Adrenal gland (tissue), 12 donors: ENCODE data around the gene DNAJC5. TPM values are rescaled to one million over a fixed set of nuclear protein-coding genes. Genes with fewer than 3 reads are reported as not detected.
"Not testable (repeated sequence)": the region's sequence is repeated elsewhere in the genome, so short reads cannot be mapped to it uniquely, and the experiment has no call there.

Experiments used
- DNase-seq, 7 donors: peaks; one replicate each; pipeline ENCODE4 v3.0.0-alpha.2; 2019 to 2020
- H3K27ac ChIP-seq, 5 donors: fragments of 200-600 bp; sonication (generic) in 4 of 5; 1 replicate in 3 of 5; 2 replicates in 2 of 5; pipeline versions ENCODE4 v1.5.1 to v1.8.0; 2016 to 2020; ENCODE audit warnings: mild to moderate bottlenecking in 1 of 5
- H3K27me3 ChIP-seq: fragments of 200-600 bp; 2 replicates; pipeline ENCODE4 v1.8.0; 2021
- H3K36me3 ChIP-seq, 2 donors: fragments of 200-600 bp; replicated peaks in 1 of 2; 1 replicate in 1 of 2; 2 replicates in 1 of 2; pipeline versions ENCODE4 v1.5.1 to v1.8.0; 2018 to 2022
- H3K4me1 ChIP-seq, 2 donors: fragments of 200-600 bp; replicated peaks in 1 of 2; 1 replicate in 1 of 2; 2 replicates in 1 of 2; pipeline versions ENCODE4 v1.5.1 to v1.8.0; 2018 to 2021
- H3K4me3 ChIP-seq, 4 donors: fragments of 200-600 bp; sonication (generic) in 3 of 4; one replicate each; pipeline ENCODE4 v1.5.1; 2016 to 2018
- H3K9me3 ChIP-seq, 3 donors: fragments of 200-600 bp; sonication (generic) in 1 of 3; replicated peaks in 1 of 3; 1 replicate in 2 of 3; 2 replicates in 1 of 3; pipeline versions ENCODE4 v1.5.1 to v1.8.0; 2016 to 2021
- POLR2A ChIP-seq, 2 donors: fragments of 450-650 bp; IDR thresholded peaks; one replicate each; pipeline ENCODE4 v1.6.1; 2017; ENCODE audit warnings: antibody characterized with exemption in 2 of 2, mild to moderate bottlenecking in 2 of 2, moderate library complexity in 1 of 2
- WGBS, 4 donors: extraction: QIAGEN DNeasy Blood & Tissue Kit in 2 of 4; methylation state at CpG; one replicate each; pipeline versions ENCODE4 v1.1.5 to v1.1.7; 2013 to 2017; 5-methylcytosine and 5-hydroxymethylcytosine counted together
- intact Hi-C, 2 donors: fragments of 100-400 bp; cut with DNase I; formaldehyde crosslinking; loops; one replicate each; pipeline versions ENCODE4 v1.14.1 to v1.15.0; 2022 to 2023
- polyA plus RNA-seq, 3 donors: library from polyadenylated mRNA; stranded (reverse); fragments of 200-250 nt in 2 of 3; fragments of 350-450 nt in 1 of 3; fragmentation: Illumina TruSeq in 1 of 3; extraction: RNeasy Lipid Tissue Mini Kit (QIAGEN cat#74804) in 1 of 3; gene quantifications; one replicate each; pipeline ENCODE4 v1.2.3, GENCODE V29; 2013 to 2014
- total RNA-seq, 9 donors: library from RNA; depleted of rRNA in 4 of 9; stranded (reverse); fragments of >200 nt in 4 of 9; fragments of 120-200 nt in 1 of 9; fragmentation: NEBNext Ultra II Directional in 1 of 9; extraction: Animal tissue kit (Norgen Biotek cat#: 25700) in 1 of 9; gene quantifications; one replicate each; pipeline versions ENCODE4 v1.1.0 to v1.2.4, GENCODE V29; 2013 to 2023
- TF ChIP-seq, protein P1 (sequence below), 6 experiments: fragments of 450-650 bp in 4 of 6; fragments of 200-600 bp in 2 of 6; sonication (generic) in 1 of 6; IDR thresholded peaks; 1 replicate in 5 of 6; 2 replicates in 1 of 6; pipeline versions ENCODE4 v1.5.1 to v1.8.0; 2016 to 2021; ENCODE audit warnings: antibody characterized with exemption in 6 of 6, mild to moderate bottlenecking in 2 of 6, moderate library complexity in 1 of 6
- donor health status: healthy with polysubstance abuse.
- donor health status: Bipolar disorder and iron deficiency.
- donor health status: DM: yes; HTN: yes; CAD: no.
- donor health status: DM: no; HTN: no; CAD: no.
- donor health status: DM: no; HTN: no; CAD: no.
- donor health status: DM: yes; HTN: yes; CAD: no.

DNAJC5 gene
- total and polyA plus RNA-seq, 12 donors = 26.5 to 78.0 (median 61.4) TPM

DNA sequence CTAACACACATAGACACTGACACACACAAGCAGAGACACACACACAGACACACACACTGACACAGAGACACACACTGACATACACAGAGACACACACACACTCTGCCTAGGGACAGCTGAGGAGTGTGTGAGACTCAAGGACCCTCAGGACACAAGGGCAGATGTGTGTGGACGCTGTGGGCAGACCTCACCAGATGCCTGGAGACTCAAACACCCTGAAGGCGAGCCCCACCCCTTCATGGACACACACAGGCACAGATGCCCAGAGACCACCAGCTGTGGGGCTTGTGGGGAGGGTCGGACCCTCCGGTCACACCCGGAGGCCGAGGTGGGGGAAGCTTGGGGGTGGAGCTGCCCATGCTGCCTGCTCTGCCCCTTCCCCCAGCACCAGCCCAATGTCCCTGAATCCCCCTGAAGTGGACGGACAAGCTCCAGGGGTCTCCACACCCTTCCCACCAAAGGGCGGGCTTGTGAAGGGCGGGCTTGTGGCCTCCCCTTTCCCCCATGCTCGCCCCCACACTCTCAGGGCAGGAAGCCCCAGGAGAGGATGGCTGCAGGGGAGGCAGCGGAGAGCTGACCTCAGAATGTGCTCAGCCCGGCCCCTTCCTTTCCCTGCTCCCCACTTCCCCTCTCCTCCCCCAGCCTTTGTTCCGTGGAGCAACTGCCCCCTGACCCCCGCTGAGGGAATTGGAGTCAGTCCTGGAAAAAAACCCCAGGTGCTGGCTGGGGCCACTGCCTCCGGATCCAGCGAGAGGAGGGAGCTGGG is 47.5 kb upstream of the DNAJC5 start:
- 47 to 67% (median 53%) methylated on average over 2 to 16 of the region's 16 CpGs for WGBS, 4 donors
- Histone ChIP-seq H3K27me3 (no peaks in the 10 kb centered on the region), H3K27ac (peak overlapping the region in 3 of 5 donors; percentile 2 to 86 (median 49)), H3K4me3 (no peak overlapping the region), H3K36me3 (no peaks in the 10 kb centered on the region), H3K9me3 (no peaks in the 10 kb centered on the region), H3K4me1 (peaks cover 10 to 17% of the 10 kb centered on the region in 2 donors)
- no peak for DNase-seq
- intact Hi-C loops = no loop called here
- no peak for TF ChIP-seq POLR2A (IDR thresholded peaks at IDR 0.05)
- TF ChIP-seq, protein P1, sequence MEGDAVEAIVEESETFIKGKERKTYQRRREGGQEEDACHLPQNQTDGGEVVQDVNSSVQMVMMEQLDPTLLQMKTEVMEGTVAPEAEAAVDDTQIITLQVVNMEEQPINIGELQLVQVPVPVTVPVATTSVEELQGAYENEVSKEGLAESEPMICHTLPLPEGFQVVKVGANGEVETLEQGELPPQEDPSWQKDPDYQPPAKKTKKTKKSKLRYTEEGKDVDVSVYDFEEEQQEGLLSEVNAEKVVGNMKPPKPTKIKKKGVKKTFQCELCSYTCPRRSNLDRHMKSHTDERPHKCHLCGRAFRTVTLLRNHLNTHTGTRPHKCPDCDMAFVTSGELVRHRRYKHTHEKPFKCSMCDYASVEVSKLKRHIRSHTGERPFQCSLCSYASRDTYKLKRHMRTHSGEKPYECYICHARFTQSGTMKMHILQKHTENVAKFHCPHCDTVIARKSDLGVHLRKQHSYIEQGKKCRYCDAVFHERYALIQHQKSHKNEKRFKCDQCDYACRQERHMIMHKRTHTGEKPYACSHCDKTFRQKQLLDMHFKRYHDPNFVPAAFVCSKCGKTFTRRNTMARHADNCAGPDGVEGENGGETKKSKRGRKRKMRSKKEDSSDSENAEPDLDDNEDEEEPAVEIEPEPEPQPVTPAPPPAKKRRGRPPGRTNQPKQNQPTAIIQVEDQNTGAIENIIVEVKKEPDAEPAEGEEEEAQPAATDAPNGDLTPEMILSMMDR (IDR thresholded peaks at IDR 0.05) = no peak

DNA sequence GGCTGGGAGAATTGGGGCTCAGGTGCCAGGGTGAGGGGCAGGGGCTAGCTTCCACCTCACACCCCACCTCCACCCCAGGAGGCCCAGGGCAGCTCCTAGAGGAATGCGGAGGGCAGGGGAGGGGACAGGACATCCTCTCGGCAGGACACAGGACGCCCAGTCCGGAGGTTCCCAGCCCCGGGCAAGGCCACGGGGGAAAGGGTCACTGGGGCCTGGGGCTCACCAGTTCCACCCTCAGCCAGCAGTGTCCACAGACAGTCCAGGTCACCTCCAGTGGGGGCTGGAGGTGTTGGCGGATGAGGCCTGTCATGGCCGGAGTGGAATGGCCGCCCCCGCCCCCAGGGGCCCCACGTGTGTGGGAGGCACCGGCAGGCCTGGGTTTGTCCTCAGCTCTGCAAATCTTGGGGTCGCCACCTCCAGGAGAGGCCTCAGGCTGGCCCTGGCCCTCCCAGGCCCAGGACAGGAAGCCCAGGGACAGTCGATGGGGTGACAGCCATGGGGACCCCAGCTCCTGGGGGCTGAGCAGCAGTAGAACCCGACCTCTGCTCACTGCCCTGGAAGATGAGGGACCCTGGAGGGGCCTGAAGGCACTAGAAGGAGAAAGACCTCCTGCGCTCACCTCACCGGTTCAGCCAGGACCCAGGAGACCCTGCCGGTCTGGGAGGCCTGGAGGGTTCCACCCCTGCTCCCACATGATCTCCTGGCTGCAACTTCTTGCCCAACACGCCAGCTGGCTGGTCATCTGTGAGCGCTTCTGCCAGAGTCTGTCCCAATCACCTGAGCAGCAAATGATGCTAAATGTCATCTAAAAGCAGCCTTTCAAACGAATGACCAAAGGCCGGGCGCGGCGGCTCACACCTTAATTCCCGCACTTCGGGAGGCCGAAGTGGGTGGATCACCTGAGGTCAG is 46.7 kb upstream of the DNAJC5 start:
- no peaks in the 10 kb centered on the region for H3K9me3 ChIP-seq
- H3K27ac ChIP-seq = peak overlapping the region in 2 of 5 donors; percentile 49 to 86
- H3K27me3 ChIP-seq = no peaks in the 10 kb centered on the region
- TF ChIP-seq, protein P1 (IDR thresholded peaks at IDR 0.05) = no peak
- TF ChIP-seq POLR2A (IDR thresholded peaks at IDR 0.05) = no peak
- H3K4me3 ChIP-seq = no peak overlapping the region
- DNase-seq = no peak
- H3K4me1 ChIP-seq = peaks cover 10 to 17% of the 10 kb centered on the region in 2 donors
- no peaks in the 10 kb centered on the region for H3K36me3 ChIP-seq
- WGBS, 4 donors = 73 to 90% (median 79%) methylated on average over 13 to 28 of the region's 28 CpGs
- intact Hi-C loops = no loop called here

DNA sequence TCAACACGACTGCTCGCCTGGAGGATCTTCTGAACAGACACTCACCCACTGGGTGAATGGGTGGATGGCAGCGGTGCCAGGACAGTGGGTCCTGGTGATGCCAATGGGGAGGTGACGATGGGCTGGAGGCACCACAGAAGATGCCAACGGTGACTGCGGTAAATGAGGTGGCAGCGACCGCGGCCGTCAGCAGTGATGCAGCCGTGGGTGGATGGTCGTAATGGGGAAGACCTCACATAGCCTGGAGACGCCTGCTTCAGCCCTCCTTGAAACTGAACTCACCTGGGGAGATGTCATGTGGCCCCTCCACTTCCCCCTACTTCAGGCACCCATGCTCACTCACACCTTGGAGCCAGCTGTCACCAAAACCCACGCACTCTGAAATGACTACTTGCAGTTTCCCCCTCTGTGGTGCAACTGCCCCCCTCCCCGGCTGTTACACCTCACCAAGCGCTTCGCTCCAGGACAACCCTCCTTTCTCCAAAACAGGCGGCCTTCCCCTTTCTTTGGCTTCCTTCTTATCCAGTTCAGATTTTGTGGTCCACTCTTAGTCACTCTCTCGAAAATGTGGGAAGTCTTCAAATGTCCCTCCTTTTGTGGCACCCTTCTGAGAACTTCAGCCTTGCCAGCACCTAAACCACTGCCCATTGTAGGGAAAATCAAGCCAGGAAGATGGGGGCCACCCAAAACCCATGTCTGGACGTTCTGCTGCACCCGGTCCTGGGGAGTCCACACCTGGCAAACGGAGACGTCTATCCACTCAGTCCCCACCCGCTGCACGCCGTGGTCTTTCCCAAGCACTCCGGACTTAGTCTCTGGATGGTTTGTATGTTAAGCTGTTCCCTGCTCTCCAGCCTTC is 44.0 kb upstream of the DNAJC5 start:
- no peak for TF ChIP-seq POLR2A (IDR thresholded peaks at IDR 0.05)
- TF ChIP-seq, protein P1 (IDR thresholded peaks at IDR 0.05) = no peak
- Histone ChIP-seq H3K4me3 (no peak overlapping the region), H3K4me1 (peaks cover 32 to 33% of the 10 kb centered on the region in 2 donors), H3K27me3 (no peaks in the 10 kb centered on the region), H3K9me3 (no peaks in the 10 kb centered on the region), H3K27ac (no peak overlapping the region), H3K36me3 (no peaks in the 10 kb centered on the region)
- 77 to 87% (median 81%) methylated on average over 21 to 27 of the region's 27 CpGs for WGBS, 4 donors
- intact Hi-C loops = loop anchor here in 1 of 2 donors (10.0 kb wide), 1 partner anchor 146 kb away; the partner anchor contains the start of genes ARFRP1 and ZGPAT
- no peak for DNase-seq

DNA sequence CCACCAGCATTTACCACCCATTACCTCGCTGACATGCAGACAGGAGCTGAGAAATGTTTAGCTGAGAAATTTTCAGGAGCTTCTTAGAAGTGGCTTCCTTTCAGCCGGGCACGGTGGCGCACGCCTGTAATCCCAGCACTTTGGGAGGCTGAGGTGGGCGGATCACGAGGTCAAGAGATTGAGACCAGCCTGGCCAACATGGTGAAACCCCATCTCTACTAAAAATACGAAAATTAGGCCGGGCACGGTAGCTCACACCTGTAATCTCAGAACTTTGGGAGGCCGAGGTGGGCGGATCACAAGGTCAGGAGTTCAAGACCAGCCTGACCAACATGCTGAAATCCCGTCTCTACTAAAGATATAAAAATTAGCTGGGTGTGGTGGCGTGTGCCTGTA is 43.4 kb upstream of the DNAJC5 start:
- not testable (repeated sequence) for H3K27ac ChIP-seq, H3K4me3 ChIP-seq, H3K9me3 ChIP-seq, H3K27me3 ChIP-seq, H3K36me3 ChIP-seq, DNase-seq
- 80 to 90% (median 86%) methylated on average over 14 of the region's 14 CpGs for WGBS, 4 donors
- H3K4me1 ChIP-seq = peaks cover 29 to 31% of the 10 kb centered on the region in 2 donors
- intact Hi-C loops = loop anchor here in 1 of 2 donors (10.0 kb wide), 1 partner anchor 147 kb away; the partner anchor contains the start of genes ARFRP1 and ZGPAT

DNA sequence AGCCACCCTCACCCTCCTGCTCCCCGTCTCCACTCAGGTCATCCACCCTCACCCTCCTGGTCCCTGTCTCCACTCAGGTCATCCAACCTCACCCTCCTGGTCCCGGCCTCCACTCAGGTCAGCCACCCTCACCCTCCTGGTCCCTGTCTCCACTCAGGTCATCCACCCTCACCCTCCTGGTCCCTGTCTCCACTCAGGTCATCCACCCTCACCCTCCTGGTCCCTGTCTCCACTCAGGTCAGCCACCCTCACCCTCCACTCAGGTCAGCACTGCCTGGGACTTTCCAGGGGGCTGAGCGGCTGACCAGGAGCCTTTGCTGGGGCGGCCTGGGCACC is 41.2 kb upstream of the DNAJC5 start:
- not testable (repeated sequence) for H3K36me3 ChIP-seq, H3K4me3 ChIP-seq, DNase-seq, H3K9me3 ChIP-seq, H3K27me3 ChIP-seq
- intact Hi-C loops = loop anchor here in 1 of 2 donors (10.0 kb wide), 1 partner anchor 149 kb away; the partner anchor contains the start of genes ARFRP1 and ZGPAT
- WGBS, 4 donors = 62 to 100% (median 76%) methylated on average over 2 to 4 of the region's 4 CpGs
- Histone ChIP-seq H3K4me1 (peaks cover 42 to 45% of the 10 kb centered on the region in 2 donors), H3K27ac (peak overlapping the region in 4 of 5 donors; percentile 47 to 79 (median 64))
